HepG2 (cell line): ENCODE results near the gene TSHZ2. TPM values are rescaled to one million over a fixed set of nuclear protein-coding genes. Genes with fewer than 3 reads are reported as not detected.

Experiments used
- ATAC-seq: fragments of 200-7000 bp; cut with Tn5 transposase; 3 replicates; pipeline ENCODE4 v1.9.1; 2020; ENCODE audit warnings: mild to moderate bottlenecking, moderate library complexity
- BruUV-seq: library from RNA; stranded (reverse); fragments of 400-500 nt; replicated peaks from 2 replicates; lab custom pipeline; 2021; lab: Mats Ljungman, UMichigan
- CTCF ChIA-PET: fragments of 300-600 bp; formaldehyde crosslinking; extraction: SDS; loops from one replicate; lab custom pipeline; 2021; ENCODE audit warnings: low total read pairs, inconsistent platforms, low intra/inter-chr PET ratio; lab: Yijun Ruan, JAX
- POLR2A ChIA-PET: fragments of 350-600 bp; sonication (Branson Sonifier 250); formaldehyde crosslinking; loops from one replicate; lab custom pipeline; 2020; ENCODE audit warnings: antibody characterized with exemption, inconsistent platforms; lab: Yijun Ruan, JAX
- DNase-seq: peaks from one replicate; pipeline ENCODE4 v3.0.0-alpha.2; 2015; ENCODE audit warnings: low spot score
- FAIRE-seq: peaks from 3 replicates; lab custom pipeline; 2011; peaks lifted over from hg19 to GRCh38; lab: Jason Lieb, UNC
- H2AFZ ChIP-seq: one replicate; pipeline ENCODE4 v1.6.1; 2011; ENCODE audit warnings: low read length, inconsistent platforms
- H3K27ac ChIP-seq: fragments of 300-600 bp; 3 replicates; pipeline ENCODE4 v1.8.0; 2011; ENCODE audit warnings: mixed run types, mild to moderate bottlenecking, mixed read lengths, low read length, inconsistent platforms; ENCODE audit not compliant: insufficient read depth; ENCODE audit errors: extremely low read length
- H3K27me3 ChIP-seq, 2 experiments: fragments of 200-600 bp in 1 of 2; 2 replicates in 1 of 2; 3 replicates in 1 of 2; pipeline versions ENCODE4 v1.6.0 to v1.8.0; 2011; ENCODE audit warnings: low read length in 2 of 2, mild to moderate bottlenecking in 2 of 2, moderate library complexity in 2 of 2, inconsistent platforms in 1 of 2; ENCODE audit not compliant: insufficient read depth in 2 of 2, control insufficient read depth in 1 of 2
- H3K36me3 ChIP-seq, 2 experiments: fragments of 200-600 bp in 1 of 2; replicated peaks in 1 of 2; 2 replicates in 1 of 2; 3 replicates in 1 of 2; pipeline versions ENCODE4 v1.5.1 to v1.8.0; 2011; ENCODE audit warnings: low read length in 2 of 2, inconsistent platforms in 1 of 2; ENCODE audit not compliant: insufficient read depth in 2 of 2, control insufficient read depth in 1 of 2
- H3K4me1 ChIP-seq: 2 replicates; pipeline ENCODE4 v1.5.1; 2012; ENCODE audit warnings: low read length, inconsistent platforms; ENCODE audit not compliant: insufficient read depth
- H3K4me2 ChIP-seq: 2 replicates; pipeline ENCODE4 v1.6.0; 2011; ENCODE audit warnings: low read depth, low read length, inconsistent platforms
- H3K4me3 ChIP-seq, 3 experiments: fragments of 200-600 bp in 1 of 3; sonication (generic), shearing (Covaris generic) in 1 of 3; replicated peaks in 1 of 3; 2 replicates each; pipeline ENCODE4 v1.5.1; 2011 to 2016; ENCODE audit warnings: low read length in 3 of 3, inconsistent platforms in 2 of 3, low read depth in 2 of 3, mild to moderate bottlenecking in 2 of 3, control low read depth in 1 of 3, mixed read lengths in 1 of 3; ENCODE audit not compliant: insufficient read depth in 1 of 3
- H3K79me2 ChIP-seq: one replicate; pipeline ENCODE4 v1.6.1; 2011; ENCODE audit warnings: low read length, inconsistent platforms; ENCODE audit not compliant: insufficient read depth
- H3K9ac ChIP-seq: 2 replicates; pipeline ENCODE4 v1.6.0; 2011; ENCODE audit warnings: mild to moderate bottlenecking, low read depth, low read length, inconsistent platforms; ENCODE audit not compliant: insufficient read depth
- H3K9me3 ChIP-seq: 2 replicates; pipeline ENCODE4 v1.5.1; 2012; ENCODE audit warnings: mild to moderate bottlenecking, low read length
- H4K20me1 ChIP-seq: 2 replicates; pipeline ENCODE4 v1.6.0; 2011; ENCODE audit warnings: inconsistent platforms, mild to moderate bottlenecking, low read length, moderate library complexity; ENCODE audit not compliant: insufficient read depth
- CHD4 ChIP-seq: fragments of 200-600 bp; sonication (generic); IDR thresholded peaks from 2 replicates; pipeline ENCODE4 v1.7.0; 2017; ENCODE audit warnings: mild to moderate bottlenecking, low read length, borderline replicate concordance
- MTA3 ChIP-seq: sonication (generic); formaldehyde crosslinking; IDR thresholded peaks from 2 replicates; pipeline ENCODE4 v1.4.0; 2020; ENCODE audit warnings: missing genetic modification reagents
- NPAS2 ChIP-seq: sonication (generic); formaldehyde crosslinking; IDR thresholded peaks from 2 replicates; pipeline ENCODE4 v1.8.0; 2022; ENCODE audit warnings: mild to moderate bottlenecking, missing genetic modification reagents, borderline replicate concordance
- PAX8 ChIP-seq: sonication (generic); formaldehyde crosslinking; IDR thresholded peaks from 2 replicates; pipeline ENCODE4 v1.8.0; 2022; ENCODE audit warnings: mild to moderate bottlenecking, missing genetic modification reagents, borderline replicate concordance
- SETDB1 ChIP-seq: sonication (generic); formaldehyde crosslinking; IDR thresholded peaks from 2 replicates; pipeline ENCODE4 v1.5.1; 2020; ENCODE audit warnings: missing genetic modification reagents, mild to moderate bottlenecking, borderline replicate concordance
- SP2 ChIP-seq: sonication (generic); formaldehyde crosslinking; IDR thresholded peaks from 2 replicates; pipeline ENCODE4 v1.5.1; 2020; ENCODE audit warnings: mild to moderate bottlenecking, missing genetic modification reagents
- SYNCRIP ChIP-seq: fragments of 200-400 bp; formaldehyde crosslinking; IDR thresholded peaks from 2 replicates; pipeline ENCODE4 v1.6.1; 2018; ENCODE audit warnings: mild to moderate bottlenecking, low read depth, low read length; ENCODE audit not compliant: insufficient read depth
- ZFAT ChIP-seq: sonication (generic); formaldehyde crosslinking; conservative IDR thresholded peaks from 2 replicates; pipeline ENCODE4 v1.8.1; 2023; ENCODE audit warnings: missing genetic modification reagents, inconsistent platforms
- ZIK1 ChIP-seq: sonication (generic); formaldehyde crosslinking; IDR thresholded peaks from 2 replicates; pipeline ENCODE4 v1.5.0; 2020; ENCODE audit warnings: mild to moderate bottlenecking, low read depth, missing genetic modification reagents, borderline replicate concordance
- ZMAT3 ChIP-seq: sonication (generic); formaldehyde crosslinking; conservative IDR thresholded peaks from 2 replicates; pipeline ENCODE4 v1.7.0; 2021; ENCODE audit warnings: missing genetic modification reagents
- ZNF512 ChIP-seq: sonication (generic); formaldehyde crosslinking; IDR thresholded peaks from 2 replicates; pipeline ENCODE4 v1.4.0; 2020; ENCODE audit warnings: mild to moderate bottlenecking, missing genetic modification reagents
- ZNF691 ChIP-seq: sonication (generic); formaldehyde crosslinking; IDR thresholded peaks from 2 replicates; pipeline ENCODE4 v1.4.0; 2020; ENCODE audit warnings: missing genetic modification reagents, low read depth, mild to moderate bottlenecking, borderline replicate concordance
- ZNF724P ChIP-seq: sonication (generic); formaldehyde crosslinking; IDR thresholded peaks from 2 replicates; pipeline ENCODE4 v1.8.0; 2022; ENCODE audit warnings: missing genetic modification reagents, borderline replicate concordance
- ZNF879 ChIP-seq: sonication (generic); formaldehyde crosslinking; IDR thresholded peaks from 2 replicates; pipeline ENCODE4 v1.8.1; 2023; ENCODE audit warnings: missing genetic modification reagents
- WGBS: methylation state at CpG from one replicate; pipeline ENCODE4 v1.1.6; 2017; ENCODE audit warnings: low lambda C conversion rate; 5-methylcytosine and 5-hydroxymethylcytosine counted together
- in situ Hi-C: cut with HindIII; loops from 2 replicates; pipeline ENCODE4 v1.10.0; 2017; ENCODE audit warnings: low pct_unique_long_range_greater_than_20kb; ENCODE audit not compliant: extremely low pct_ligation_motif_present
- intact Hi-C: fragments of 100-400 bp; cut with micrococcal nuclease; formaldehyde crosslinking; loops from one replicate; pipeline ENCODE4 v1.10.0; 2022; ENCODE audit not compliant: unreplicated experiment
- polyA plus RNA-seq, 8 experiments: library from polyadenylated mRNA; depleted of rRNA in 3 of 8; stranded (reverse) in 7 of 8; unstranded in 1 of 8; fragments of >200 nt; fragmentation: Illumina TruSeq in 4 of 8; extraction: Trizol in 4 of 8; gene quantifications; 2 replicates each; pipeline versions ENCODE4 v1.2.1 to v1.2.3, GENCODE V29; 2011 to 2016; ENCODE audit warnings: low read depth in 4 of 8, missing spikeins in 1 of 8, mixed read lengths in 1 of 8; ENCODE audit not compliant: insufficient read depth in 1 of 8
- total RNA-seq, 5 experiments: library from RNA; depleted of rRNA; stranded (reverse); fragments of >200 nt; fragmentation: Illumina TruSeq; extraction: Trizol; gene quantifications; 2 replicates each; pipeline ENCODE4 v1.2.3, GENCODE V29; 2016; ENCODE audit warnings: low read depth in 1 of 5

TSHZ2 gene
- total and polyA plus RNA-seq, 2 of the 13 experiments (the other 11 are each of a cell fraction or from before 2014, with no cell fraction given): 0.01 TPM; not detected in 1

GRCh38 chr20:53133628-53134027 lies 161.5 kb downstream of the TSHZ2 start:
- ATAC-seq (no peak), FAIRE-seq (no peak), DNase-seq (no peak)
- H3K79me2 ChIP-seq: no peaks in the 10 kb centered on the region
- in situ Hi-C loops: no loop called here
- ChIA-PET CTCF (no interaction called here), POLR2A (no interaction called here)
- no peak overlapping the region for H3K4me2 ChIP-seq
- H3K4me1 ChIP-seq: no peaks in the 10 kb centered on the region
- BruUV-seq: no TSS peak
- H3K4me3 ChIP-seq: no peak overlapping the region
- no peak overlapping the region for H3K27ac ChIP-seq
- no peaks in the 10 kb centered on the region for H3K36me3 ChIP-seq
- no peak for TF ChIP-seq ZFAT (CRISPR knock-in tag)
- TF ChIP-seq ZNF724P (CRISPR knock-in tag): no peak
- no peak for TF ChIP-seq SETDB1 (CRISPR knock-in tag)
- no peak for TF ChIP-seq NPAS2 (CRISPR knock-in tag)
- no peak for TF ChIP-seq ZIK1 (CRISPR knock-in tag)
- TF ChIP-seq ZNF512 (CRISPR knock-in tag): no peak
- TF ChIP-seq MTA3 (CRISPR knock-in tag): no peak
- no peak for TF ChIP-seq SP2
- no peak for TF ChIP-seq PAX8 (CRISPR knock-in tag)
- TF ChIP-seq ZNF879 (CRISPR knock-in tag): no peak
- no peak for TF ChIP-seq ZNF691 (CRISPR knock-in tag)
- TF ChIP-seq CHD4: no peak
- no peak for TF ChIP-seq ZMAT3 (CRISPR knock-in tag)
- TF ChIP-seq SYNCRIP: no peak
- no peak overlapping the region for H3K9ac ChIP-seq
- H3K9me3 ChIP-seq: no peaks in the 10 kb centered on the region
- H3K27me3 ChIP-seq: no peaks in the 10 kb centered on the region
- intact Hi-C loops: no loop called here
- no peak overlapping the region for H2AFZ ChIP-seq
- H4K20me1 ChIP-seq: no peaks in the 10 kb centered on the region
- WGBS: 25% methylated on average over 4 of the region's 4 CpGs
